Panc1 (cell line): Measurements from ENCODE around the gene CD44.

ENCODE experiments used
- POLR2AphosphoS5 ChIP-seq: IDR thresholded peaks from 2 replicates; pipeline ENCODE4 v1.6.1; 2012; ENCODE audit warnings: mild to moderate bottlenecking, low read depth, low read length, moderate library complexity
- SIN3A ChIP-seq: IDR thresholded peaks from 2 replicates; pipeline ENCODE4 v1.6.1; 2012; ENCODE audit warnings: low read depth, mild to moderate bottlenecking, low read length, moderate library complexity, borderline replicate concordance; ENCODE audit not compliant: insufficient read depth
- TF ChIP-seq, protein P1 (sequence below), 2 experiments: IDR thresholded peaks; 2 replicates each; pipeline ENCODE4 v1.6.1; 2011 to 2012; ENCODE audit warnings: low read depth in 2 of 2, control low read depth in 1 of 2, low read length in 1 of 2, mild to moderate bottlenecking in 1 of 2, moderate library complexity in 1 of 2; ENCODE audit not compliant: insufficient read depth in 1 of 2

DNA sequence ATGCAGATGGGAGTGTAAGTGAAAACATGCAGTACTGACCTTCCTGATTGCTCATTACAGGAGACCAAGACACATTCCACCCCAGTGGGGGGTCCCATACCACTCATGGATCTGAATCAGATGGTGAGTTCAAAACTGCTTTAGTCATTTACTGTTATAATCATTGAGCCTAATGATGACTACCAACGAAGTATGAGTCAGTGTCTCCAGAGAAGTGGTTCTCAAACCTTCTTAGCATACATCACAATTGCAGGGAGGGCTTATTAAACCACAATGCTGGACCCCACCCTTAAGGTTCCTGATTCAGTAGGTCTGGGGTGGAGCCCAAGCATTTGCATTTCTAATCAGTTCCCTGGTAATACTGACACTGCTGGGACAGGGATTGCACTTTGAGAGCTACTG is 75.8 kb downstream of the CD44 start:
- TF ChIP-seq POLR2AphosphoS5 (no peak), SIN3A (no peak)
- TF ChIP-seq, protein P1, sequence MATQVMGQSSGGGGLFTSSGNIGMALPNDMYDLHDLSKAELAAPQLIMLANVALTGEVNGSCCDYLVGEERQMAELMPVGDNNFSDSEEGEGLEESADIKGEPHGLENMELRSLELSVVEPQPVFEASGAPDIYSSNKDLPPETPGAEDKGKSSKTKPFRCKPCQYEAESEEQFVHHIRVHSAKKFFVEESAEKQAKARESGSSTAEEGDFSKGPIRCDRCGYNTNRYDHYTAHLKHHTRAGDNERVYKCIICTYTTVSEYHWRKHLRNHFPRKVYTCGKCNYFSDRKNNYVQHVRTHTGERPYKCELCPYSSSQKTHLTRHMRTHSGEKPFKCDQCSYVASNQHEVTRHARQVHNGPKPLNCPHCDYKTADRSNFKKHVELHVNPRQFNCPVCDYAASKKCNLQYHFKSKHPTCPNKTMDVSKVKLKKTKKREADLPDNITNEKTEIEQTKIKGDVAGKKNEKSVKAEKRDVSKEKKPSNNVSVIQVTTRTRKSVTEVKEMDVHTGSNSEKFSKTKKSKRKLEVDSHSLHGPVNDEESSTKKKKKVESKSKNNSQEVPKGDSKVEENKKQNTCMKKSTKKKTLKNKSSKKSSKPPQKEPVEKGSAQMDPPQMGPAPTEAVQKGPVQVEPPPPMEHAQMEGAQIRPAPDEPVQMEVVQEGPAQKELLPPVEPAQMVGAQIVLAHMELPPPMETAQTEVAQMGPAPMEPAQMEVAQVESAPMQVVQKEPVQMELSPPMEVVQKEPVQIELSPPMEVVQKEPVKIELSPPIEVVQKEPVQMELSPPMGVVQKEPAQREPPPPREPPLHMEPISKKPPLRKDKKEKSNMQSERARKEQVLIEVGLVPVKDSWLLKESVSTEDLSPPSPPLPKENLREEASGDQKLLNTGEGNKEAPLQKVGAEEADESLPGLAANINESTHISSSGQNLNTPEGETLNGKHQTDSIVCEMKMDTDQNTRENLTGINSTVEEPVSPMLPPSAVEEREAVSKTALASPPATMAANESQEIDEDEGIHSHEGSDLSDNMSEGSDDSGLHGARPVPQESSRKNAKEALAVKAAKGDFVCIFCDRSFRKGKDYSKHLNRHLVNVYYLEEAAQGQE (IDR thresholded peaks at IDR 0.05; ENCODE audit: insufficient read depth in 1 of 2, low read depth in 2 of 2, low read length in 1 of 2): no peak
